HepG2 (cell line): ENCODE results near the gene SAPCD2. TPM values are rescaled to one million over a fixed set of nuclear protein-coding genes. Genes with fewer than 3 reads are reported as not detected.

ENCODE experiments used
- ATAC-seq: fragments of 200-7000 bp; cut with Tn5 transposase; 3 replicates; pipeline ENCODE4 v1.9.1; 2020; ENCODE audit warnings: mild to moderate bottlenecking, moderate library complexity
- BruUV-seq: library from RNA; stranded (reverse); fragments of 400-500 nt; replicated peaks from 2 replicates; lab custom pipeline; 2021; lab: Mats Ljungman, UMichigan
- CTCF ChIA-PET: fragments of 300-600 bp; formaldehyde crosslinking; extraction: SDS; loops from one replicate; lab custom pipeline; 2021; ENCODE audit warnings: low total read pairs, inconsistent platforms, low intra/inter-chr PET ratio; lab: Yijun Ruan, JAX
- POLR2A ChIA-PET: fragments of 350-600 bp; sonication (Branson Sonifier 250); formaldehyde crosslinking; loops from one replicate; lab custom pipeline; 2020; ENCODE audit warnings: antibody characterized with exemption, inconsistent platforms; lab: Yijun Ruan, JAX
- DNase-seq: peaks from one replicate; pipeline ENCODE4 v3.0.0-alpha.2; 2015; ENCODE audit warnings: low spot score
- FAIRE-seq: peaks from 3 replicates; lab custom pipeline; 2011; peaks lifted over from hg19 to GRCh38; lab: Jason Lieb, UNC
- H2AFZ ChIP-seq: one replicate; pipeline ENCODE4 v1.6.1; 2011; ENCODE audit warnings: low read length, inconsistent platforms
- H3K27ac ChIP-seq: fragments of 300-600 bp; 3 replicates; pipeline ENCODE4 v1.8.0; 2011; ENCODE audit warnings: mixed run types, mild to moderate bottlenecking, mixed read lengths, low read length, inconsistent platforms; ENCODE audit not compliant: insufficient read depth; ENCODE audit errors: extremely low read length
- H3K27me3 ChIP-seq, 2 experiments: fragments of 200-600 bp in 1 of 2; 2 replicates in 1 of 2; 3 replicates in 1 of 2; pipeline versions ENCODE4 v1.6.0 to v1.8.0; 2011; ENCODE audit warnings: low read length in 2 of 2, mild to moderate bottlenecking in 2 of 2, moderate library complexity in 2 of 2, inconsistent platforms in 1 of 2; ENCODE audit not compliant: insufficient read depth in 2 of 2, control insufficient read depth in 1 of 2
- H3K36me3 ChIP-seq, 2 experiments: fragments of 200-600 bp in 1 of 2; replicated peaks in 1 of 2; 2 replicates in 1 of 2; 3 replicates in 1 of 2; pipeline versions ENCODE4 v1.5.1 to v1.8.0; 2011; ENCODE audit warnings: low read length in 2 of 2, inconsistent platforms in 1 of 2; ENCODE audit not compliant: insufficient read depth in 2 of 2, control insufficient read depth in 1 of 2
- H3K4me1 ChIP-seq: 2 replicates; pipeline ENCODE4 v1.5.1; 2012; ENCODE audit warnings: low read length, inconsistent platforms; ENCODE audit not compliant: insufficient read depth
- H3K4me2 ChIP-seq: 2 replicates; pipeline ENCODE4 v1.6.0; 2011; ENCODE audit warnings: low read depth, low read length, inconsistent platforms
- H3K4me3 ChIP-seq, 3 experiments: fragments of 200-600 bp in 1 of 3; sonication (generic), shearing (Covaris generic) in 1 of 3; replicated peaks in 1 of 3; 2 replicates each; pipeline ENCODE4 v1.5.1; 2011 to 2016; ENCODE audit warnings: low read length in 3 of 3, inconsistent platforms in 2 of 3, low read depth in 2 of 3, mild to moderate bottlenecking in 2 of 3, control low read depth in 1 of 3, mixed read lengths in 1 of 3; ENCODE audit not compliant: insufficient read depth in 1 of 3
- H3K79me2 ChIP-seq: one replicate; pipeline ENCODE4 v1.6.1; 2011; ENCODE audit warnings: low read length, inconsistent platforms; ENCODE audit not compliant: insufficient read depth
- H3K9ac ChIP-seq: 2 replicates; pipeline ENCODE4 v1.6.0; 2011; ENCODE audit warnings: mild to moderate bottlenecking, low read depth, low read length, inconsistent platforms; ENCODE audit not compliant: insufficient read depth
- H3K9me3 ChIP-seq: 2 replicates; pipeline ENCODE4 v1.5.1; 2012; ENCODE audit warnings: mild to moderate bottlenecking, low read length
- H4K20me1 ChIP-seq: 2 replicates; pipeline ENCODE4 v1.6.0; 2011; ENCODE audit warnings: inconsistent platforms, mild to moderate bottlenecking, low read length, moderate library complexity; ENCODE audit not compliant: insufficient read depth
- AKAP8 ChIP-seq: sonication (generic); formaldehyde crosslinking; IDR thresholded peaks from 2 replicates; pipeline ENCODE4 v1.5.1; 2020; ENCODE audit warnings: mild to moderate bottlenecking, missing genetic modification reagents
- POLR2AphosphoS5 ChIP-seq: IDR thresholded peaks from 2 replicates; pipeline ENCODE4 v1.6.1; 2012; ENCODE audit warnings: low read depth, low read length
- RXRA ChIP-seq: sonication (generic); formaldehyde crosslinking; IDR thresholded peaks from 2 replicates; pipeline ENCODE4 v1.5.1; 2020; ENCODE audit warnings: missing genetic modification reagents
- SRSF4 ChIP-seq: fragments of 200-400 bp; formaldehyde crosslinking; IDR thresholded peaks from one replicate; pipeline ENCODE4 v1.6.1; 2018; ENCODE audit warnings: mild to moderate bottlenecking, low read depth, low read length, moderate library complexity; ENCODE audit not compliant: poor library complexity, severe bottlenecking
- ZBTB7B ChIP-seq: sonication (generic); formaldehyde crosslinking; IDR thresholded peaks from 2 replicates; pipeline ENCODE4 v1.4.0; 2020; ENCODE audit warnings: missing genetic modification reagents
- ZNF788 ChIP-seq: sonication (generic); formaldehyde crosslinking; IDR thresholded peaks from 2 replicates; pipeline ENCODE4 v1.5.0; 2020; ENCODE audit warnings: mild to moderate bottlenecking, missing genetic modification reagents, borderline replicate concordance
- WGBS: methylation state at CpG from one replicate; pipeline ENCODE4 v1.1.6; 2017; ENCODE audit warnings: low lambda C conversion rate; 5-methylcytosine and 5-hydroxymethylcytosine counted together
- in situ Hi-C: cut with HindIII; loops from 2 replicates; pipeline ENCODE4 v1.10.0; 2017; ENCODE audit warnings: low pct_unique_long_range_greater_than_20kb; ENCODE audit not compliant: extremely low pct_ligation_motif_present
- intact Hi-C: fragments of 100-400 bp; cut with micrococcal nuclease; formaldehyde crosslinking; loops from one replicate; pipeline ENCODE4 v1.10.0; 2022; ENCODE audit not compliant: unreplicated experiment
- polyA plus RNA-seq, 8 experiments: library from polyadenylated mRNA; depleted of rRNA in 3 of 8; stranded (reverse) in 7 of 8; unstranded in 1 of 8; fragments of >200 nt; fragmentation: Illumina TruSeq in 4 of 8; extraction: Trizol in 4 of 8; gene quantifications; 2 replicates each; pipeline versions ENCODE4 v1.2.1 to v1.2.3, GENCODE V29; 2011 to 2016; ENCODE audit warnings: low read depth in 4 of 8, missing spikeins in 1 of 8, mixed read lengths in 1 of 8; ENCODE audit not compliant: insufficient read depth in 1 of 8
- total RNA-seq, 5 experiments: library from RNA; depleted of rRNA; stranded (reverse); fragments of >200 nt; fragmentation: Illumina TruSeq; extraction: Trizol; gene quantifications; 2 replicates each; pipeline ENCODE4 v1.2.3, GENCODE V29; 2016; ENCODE audit warnings: low read depth in 1 of 5
- TF ChIP-seq, protein P1 (sequence below): sonication (generic); formaldehyde crosslinking; IDR thresholded peaks from 2 replicates; pipeline ENCODE4 v1.4.0; 2020; ENCODE audit warnings: missing genetic modification reagents
- TF ChIP-seq, protein P2 (sequence below): sonication (generic); formaldehyde crosslinking; IDR thresholded peaks from 2 replicates; pipeline ENCODE4 v1.8.0; 2022; ENCODE audit warnings: low read depth, missing genetic modification reagents
- TF ChIP-seq, protein P3 (sequence below): IDR thresholded peaks from 2 replicates; pipeline ENCODE4 v1.6.1; 2016; ENCODE audit warnings: low read depth

SAPCD2 gene
- total and polyA plus RNA-seq, 2 of the 13 experiments (the other 11 are each of a cell fraction or from before 2014, with no cell fraction given) = 21.9 to 42.8 TPM

DNA sequence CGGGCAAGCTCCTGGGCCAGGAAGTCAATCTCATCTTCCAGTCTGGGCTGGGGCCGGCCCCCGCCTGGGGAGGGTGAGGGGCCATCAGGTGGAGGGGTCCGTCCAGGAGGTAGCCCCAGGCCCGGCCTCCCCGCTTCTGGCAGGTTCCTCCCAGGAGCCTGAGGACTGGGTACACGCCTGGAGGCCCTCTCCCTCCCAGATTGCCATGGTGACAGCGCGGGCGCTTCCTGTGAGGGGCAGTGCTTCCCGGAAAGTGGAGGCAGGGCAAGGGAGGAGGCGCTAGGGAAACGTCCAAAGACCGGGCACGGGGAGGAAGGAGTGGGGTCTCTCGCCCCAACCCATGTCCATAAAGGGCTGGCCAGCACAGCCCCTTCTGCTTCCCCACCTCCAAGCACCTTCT is 29.2 kb downstream of the SAPCD2 start:
- no peak overlapping the region for H3K4me2 ChIP-seq
- H3K4me3 ChIP-seq = no peak overlapping the region
- WGBS = 68% methylated on average over 10 of the region's 16 CpGs
- no peak overlapping the region for H3K27ac ChIP-seq
- in situ Hi-C loops = loop anchor here (10.0 kb wide), 1 partner anchor 266 kb away; no protein-coding TSS in a partner anchor
- no peak overlapping the region for H3K9ac ChIP-seq
- DNase-seq = no peak
- peaks cover 3% of the 10 kb centered on the region; the same call in 1 of the 2 replicates for H4K20me1 ChIP-seq
- FAIRE-seq = no peak
- H3K79me2 ChIP-seq = no peaks in the 10 kb centered on the region
- H3K36me3 ChIP-seq = no peaks in the 10 kb centered on the region
- TF ChIP-seq, protein P1, sequence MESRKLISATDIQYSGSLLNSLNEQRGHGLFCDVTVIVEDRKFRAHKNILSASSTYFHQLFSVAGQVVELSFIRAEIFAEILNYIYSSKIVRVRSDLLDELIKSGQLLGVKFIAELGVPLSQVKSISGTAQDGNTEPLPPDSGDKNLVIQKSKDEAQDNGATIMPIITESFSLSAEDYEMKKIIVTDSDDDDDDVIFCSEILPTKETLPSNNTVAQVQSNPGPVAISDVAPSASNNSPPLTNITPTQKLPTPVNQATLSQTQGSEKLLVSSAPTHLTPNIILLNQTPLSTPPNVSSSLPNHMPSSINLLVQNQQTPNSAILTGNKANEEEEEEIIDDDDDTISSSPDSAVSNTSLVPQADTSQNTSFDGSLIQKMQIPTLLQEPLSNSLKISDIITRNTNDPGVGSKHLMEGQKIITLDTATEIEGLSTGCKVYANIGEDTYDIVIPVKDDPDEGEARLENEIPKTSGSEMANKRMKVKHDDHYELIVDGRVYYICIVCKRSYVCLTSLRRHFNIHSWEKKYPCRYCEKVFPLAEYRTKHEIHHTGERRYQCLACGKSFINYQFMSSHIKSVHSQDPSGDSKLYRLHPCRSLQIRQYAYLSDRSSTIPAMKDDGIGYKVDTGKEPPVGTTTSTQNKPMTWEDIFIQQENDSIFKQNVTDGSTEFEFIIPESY (CRISPR knock-in tag) = peak; percentile 69; the same call in 1 of the 2 replicates
- TF ChIP-seq AKAP8 (CRISPR knock-in tag) = no peak
- H3K9me3 ChIP-seq = no peaks in the 10 kb centered on the region
- CTCF ChIA-PET = no interaction called here
- POLR2A ChIA-PET = no interaction called here
- H3K27me3 ChIP-seq = peaks cover 3 to 23% of the 10 kb centered on the region in 2 experiments; a peak in 4 of 5 replicates
- H2AFZ ChIP-seq = no peak overlapping the region
- ATAC-seq = no peak
- intact Hi-C loops = no loop called here
- H3K4me1 ChIP-seq = peaks cover 22% of the 10 kb centered on the region
- BruUV-seq = no TSS peak

DNA sequence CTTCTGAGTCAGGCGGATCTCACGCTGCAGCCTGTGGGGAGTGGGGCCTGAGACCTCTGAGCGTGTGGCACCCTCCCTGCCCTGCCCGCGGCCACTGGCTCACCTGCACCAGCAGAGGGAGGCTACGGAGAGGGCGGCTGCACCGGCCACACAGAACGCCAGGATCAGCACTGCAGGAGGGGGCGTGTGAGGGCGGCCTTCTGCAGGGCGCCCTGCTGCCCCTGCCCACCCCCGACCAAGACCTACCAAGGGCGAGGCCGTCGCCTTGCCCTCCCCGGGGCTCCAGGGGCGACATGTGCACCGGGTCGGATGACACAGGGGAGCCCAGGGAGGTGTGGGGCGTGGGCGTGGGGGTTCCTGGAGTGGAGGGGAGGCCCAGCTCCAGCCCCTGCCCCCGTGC is 29.8 kb downstream of the SAPCD2 start:
- no peak overlapping the region for H3K4me2 ChIP-seq
- TF ChIP-seq RXRA (CRISPR knock-in tag) = no peak
- TF ChIP-seq, protein P2, sequence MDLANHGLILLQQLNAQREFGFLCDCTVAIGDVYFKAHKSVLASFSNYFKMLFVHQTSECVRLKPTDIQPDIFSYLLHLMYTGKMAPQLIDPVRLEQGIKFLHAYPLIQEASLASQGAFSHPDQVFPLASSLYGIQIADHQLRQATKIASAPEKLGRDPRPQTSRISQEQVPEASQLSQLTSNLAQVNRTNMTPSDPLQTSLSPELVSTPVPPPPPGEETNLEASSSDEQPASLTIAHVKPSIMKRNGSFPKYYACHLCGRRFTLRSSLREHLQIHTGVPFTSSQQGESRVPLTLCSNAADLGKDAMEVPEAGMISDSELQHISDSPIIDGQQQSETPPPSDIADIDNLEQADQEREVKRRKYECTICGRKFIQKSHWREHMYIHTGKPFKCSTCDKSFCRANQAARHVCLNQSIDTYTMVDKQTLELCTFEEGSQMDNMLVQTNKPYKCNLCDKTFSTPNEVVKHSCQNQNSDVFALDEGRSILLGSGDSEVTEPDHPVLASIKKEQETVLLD (CRISPR knock-in tag) = no peak
- TF ChIP-seq ZBTB7B (CRISPR knock-in tag) = no peak
- TF ChIP-seq ZNF788 (CRISPR knock-in tag) = no peak
- TF ChIP-seq, protein P3, sequence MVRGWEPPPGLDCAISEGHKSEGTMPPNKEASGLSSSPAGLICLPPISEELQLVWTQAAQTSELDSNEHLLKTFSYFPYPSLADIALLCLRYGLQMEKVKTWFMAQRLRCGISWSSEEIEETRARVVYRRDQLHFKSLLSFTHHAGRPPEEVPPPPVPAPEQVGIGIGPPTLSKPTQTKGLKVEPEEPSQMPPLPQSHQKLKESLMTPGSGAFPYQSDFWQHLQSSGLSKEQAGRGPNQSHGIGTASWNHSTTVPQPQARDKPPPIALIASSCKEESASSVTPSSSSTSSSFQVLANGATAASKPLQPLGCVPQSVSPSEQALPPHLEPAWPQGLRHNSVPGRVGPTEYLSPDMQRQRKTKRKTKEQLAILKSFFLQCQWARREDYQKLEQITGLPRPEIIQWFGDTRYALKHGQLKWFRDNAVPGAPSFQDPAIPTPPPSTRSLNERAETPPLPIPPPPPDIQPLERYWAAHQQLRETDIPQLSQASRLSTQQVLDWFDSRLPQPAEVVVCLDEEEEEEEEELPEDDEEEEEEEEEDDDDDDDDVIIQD (CRISPR knock-in tag) = no peak
- TF ChIP-seq SRSF4 = no peak
- TF ChIP-seq POLR2AphosphoS5 = no peak
- peaks cover 3% of the 10 kb centered on the region; the same call in 1 of the 2 replicates for H4K20me1 ChIP-seq
- H3K36me3 ChIP-seq = no peaks in the 10 kb centered on the region
- WGBS = 89% methylated on average over 3 of the region's 23 CpGs
- CTCF ChIA-PET = no interaction called here
- no peak overlapping the region for H3K27ac ChIP-seq
- BruUV-seq = no TSS peak
- H3K9ac ChIP-seq = no peak overlapping the region
- H3K79me2 ChIP-seq = no peaks in the 10 kb centered on the region
- H3K27me3 ChIP-seq = peaks cover 3 to 22% of the 10 kb centered on the region in 2 experiments; a peak in 4 of 5 replicates
- no peak for DNase-seq
- H3K4me1 ChIP-seq = peaks cover 22% of the 10 kb centered on the region
- H3K9me3 ChIP-seq = no peaks in the 10 kb centered on the region
- in situ Hi-C loops = loop anchor here (10.0 kb wide), 1 partner anchor 266 kb away; no protein-coding TSS in a partner anchor
- no peak overlapping the region for H2AFZ ChIP-seq
- no peak overlapping the region for H3K4me3 ChIP-seq
- ATAC-seq = no peak
- intact Hi-C loops = no loop called here
- FAIRE-seq = no peak
- POLR2A ChIA-PET = no interaction called here
